ENCODE measurements around the gene KCNG4. TPM values are rescaled to one million over a fixed set of nuclear protein-coding genes. Genes with fewer than 3 reads are reported as not detected.

The KCNG4 gene
- polyA plus RNA-seq, 1 donor (not counting 4 experiments of a cell fraction or from before 2014, with no cell fraction given), result not detected

DNA sequence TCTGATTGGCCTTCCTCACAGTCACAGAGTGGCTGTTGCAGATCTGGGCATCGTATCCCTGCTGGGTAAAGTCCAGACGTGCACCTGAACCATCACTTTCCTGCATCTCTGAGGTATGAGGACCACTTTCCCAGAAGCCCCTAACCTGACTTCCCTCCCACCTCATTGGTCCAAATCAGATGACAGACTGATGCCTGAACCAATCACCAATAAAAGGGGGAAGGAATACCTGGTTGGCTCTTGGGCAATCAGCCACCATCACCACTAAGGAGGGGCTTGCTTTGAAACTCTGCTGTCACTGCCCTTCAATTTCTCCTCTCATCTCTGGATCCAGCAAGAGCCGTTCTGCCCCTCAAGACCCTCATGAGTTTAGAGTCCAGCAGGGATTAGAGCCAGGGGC lies 41.3 kb upstream of the KCNG4 start:
- no peaks in the 10 kb centered on the region for H3K36me3 ChIP-seq (ENCODE audit: control insufficient read depth in 2 of 2, extremely low read depth in 1 of 2, insufficient read depth in 2 of 2, low read length in 2 of 2)
- TF ChIP-seq EZH2 (IDR thresholded peaks at IDR 0.05; ENCODE audit: low read length) (no peak), CTCF (optimal IDR thresholded peaks at IDR 0.05 in 1 of 3, IDR thresholded peaks at IDR 0.05 in 1 of 3, conservative IDR thresholded peaks at IDR 0.05 in 1 of 3; ENCODE audit: extremely low read depth in 1 of 3, insufficient read depth in 2 of 3, low read length in 3 of 3) (no peak)
- no peak overlapping the region for H3K27ac ChIP-seq (ENCODE audit: control insufficient read depth, insufficient read depth, low read length)
- no peaks in the 10 kb centered on the region for H4K20me1 ChIP-seq (ENCODE audit: control insufficient read depth, extremely low read depth, insufficient read depth, low read length)
- no peaks in the 10 kb centered on the region for H3K4me1 ChIP-seq (ENCODE audit: control insufficient read depth, extremely low read depth, insufficient read depth, low read length)
- H3K79me2 ChIP-seq (ENCODE audit: control insufficient read depth, insufficient read depth, low read length), result no peaks in the 10 kb centered on the region
- H3K4me3 ChIP-seq (ENCODE audit: control insufficient read depth in 2 of 3, extremely low read depth in 1 of 3, insufficient read depth in 2 of 3, low read depth in 1 of 3, low read length in 3 of 3), result no peak overlapping the region
- peaks cover 17% of the 10 kb centered on the region for H3K27me3 ChIP-seq (ENCODE audit: control insufficient read depth, extremely low read depth, insufficient read depth, low read length)
- H3K9me3 ChIP-seq (ENCODE audit: control insufficient read depth, low read depth, low read length), result no peaks in the 10 kb centered on the region
- H2AFZ ChIP-seq (ENCODE audit: control insufficient read depth, low read length), result no peak overlapping the region
- H3K4me2 ChIP-seq (ENCODE audit: control insufficient read depth, extremely low read depth, insufficient read depth, low read depth, low read length), result no peak overlapping the region
- no peak overlapping the region for H3K9ac ChIP-seq (ENCODE audit: control insufficient read depth, extremely low read depth, insufficient read depth, low read length)
- dilution Hi-C loops (cut with MboI; ENCODE audit: extremely low pct_ligation_motif_present, low sequenced_read_pairs), result no loop called here
- DNase-seq (ENCODE audit: low read depth, low spot score) (no peak), FAIRE-seq (no peak)
- no peaks in the 10 kb centered on the region for H3K9me1 ChIP-seq (ENCODE audit: control insufficient read depth, extremely low read depth, insufficient read depth, low read length)

GRCh38 chr16:84279881-84280280 lies 40.1 kb upstream of the KCNG4 start:
- TF ChIP-seq CTCF (optimal IDR thresholded peaks at IDR 0.05 in 1 of 3, IDR thresholded peaks at IDR 0.05 in 1 of 3, conservative IDR thresholded peaks at IDR 0.05 in 1 of 3; ENCODE audit: extremely low read depth in 1 of 3, insufficient read depth in 2 of 3, low read length in 3 of 3) (no peak), EZH2 (IDR thresholded peaks at IDR 0.05; ENCODE audit: low read length) (no peak)
- H3K9ac ChIP-seq (ENCODE audit: control insufficient read depth, extremely low read depth, insufficient read depth, low read length), result no peak overlapping the region
- H3K27ac ChIP-seq (ENCODE audit: control insufficient read depth, insufficient read depth, low read length), result no peak overlapping the region
- H3K4me1 ChIP-seq (ENCODE audit: control insufficient read depth, extremely low read depth, insufficient read depth, low read length), result no peaks in the 10 kb centered on the region
- H2AFZ ChIP-seq (ENCODE audit: control insufficient read depth, low read length), result no peak overlapping the region
- H3K9me1 ChIP-seq (ENCODE audit: control insufficient read depth, extremely low read depth, insufficient read depth, low read length), result no peaks in the 10 kb centered on the region
- no peaks in the 10 kb centered on the region for H3K79me2 ChIP-seq (ENCODE audit: control insufficient read depth, insufficient read depth, low read length)
- no peak overlapping the region for H3K4me2 ChIP-seq (ENCODE audit: control insufficient read depth, extremely low read depth, insufficient read depth, low read depth, low read length)
- no peaks in the 10 kb centered on the region for H3K36me3 ChIP-seq (ENCODE audit: control insufficient read depth in 2 of 2, extremely low read depth in 1 of 2, insufficient read depth in 2 of 2, low read length in 2 of 2)
- no peaks in the 10 kb centered on the region for H4K20me1 ChIP-seq (ENCODE audit: control insufficient read depth, extremely low read depth, insufficient read depth, low read length)
- DNase-seq (ENCODE audit: low read depth, low spot score), result no peak
- no peak overlapping the region for H3K4me3 ChIP-seq (ENCODE audit: control insufficient read depth in 2 of 3, extremely low read depth in 1 of 3, insufficient read depth in 2 of 3, low read depth in 1 of 3, low read length in 3 of 3)
- H3K27me3 ChIP-seq (ENCODE audit: control insufficient read depth, extremely low read depth, insufficient read depth, low read length), result peaks cover 18% of the 10 kb centered on the region
- no peaks in the 10 kb centered on the region for H3K9me3 ChIP-seq (ENCODE audit: control insufficient read depth, low read depth, low read length)
- FAIRE-seq, result no peak
- dilution Hi-C loops (cut with MboI; ENCODE audit: extremely low pct_ligation_motif_present, low sequenced_read_pairs), result no loop called here

Data from keratinocyte (primary cell).